HepG2 (cell line): ENCODE results near the gene VAV2. TPM values are rescaled to one million over a fixed set of nuclear protein-coding genes. Genes with fewer than 3 reads are reported as not detected.

Source experiments
- ATAC-seq: fragments of 200-7000 bp; cut with Tn5 transposase; 3 replicates; pipeline ENCODE4 v1.9.1; 2020; ENCODE audit warnings: mild to moderate bottlenecking, moderate library complexity
- BruUV-seq: library from RNA; stranded (reverse); fragments of 400-500 nt; replicated peaks from 2 replicates; lab custom pipeline; 2021; lab: Mats Ljungman, UMichigan
- CTCF ChIA-PET: fragments of 300-600 bp; formaldehyde crosslinking; extraction: SDS; loops from one replicate; lab custom pipeline; 2021; ENCODE audit warnings: low total read pairs, inconsistent platforms, low intra/inter-chr PET ratio; lab: Yijun Ruan, JAX
- POLR2A ChIA-PET: fragments of 350-600 bp; sonication (Branson Sonifier 250); formaldehyde crosslinking; loops from one replicate; lab custom pipeline; 2020; ENCODE audit warnings: antibody characterized with exemption, inconsistent platforms; lab: Yijun Ruan, JAX
- DNase-seq: peaks from one replicate; pipeline ENCODE4 v3.0.0-alpha.2; 2015; ENCODE audit warnings: low spot score
- FAIRE-seq: peaks from 3 replicates; lab custom pipeline; 2011; peaks lifted over from hg19 to GRCh38; lab: Jason Lieb, UNC
- H2AFZ ChIP-seq: one replicate; pipeline ENCODE4 v1.6.1; 2011; ENCODE audit warnings: low read length, inconsistent platforms
- H3K27ac ChIP-seq: fragments of 300-600 bp; 3 replicates; pipeline ENCODE4 v1.8.0; 2011; ENCODE audit warnings: mixed run types, mild to moderate bottlenecking, mixed read lengths, low read length, inconsistent platforms; ENCODE audit not compliant: insufficient read depth; ENCODE audit errors: extremely low read length
- H3K27me3 ChIP-seq, 2 experiments: fragments of 200-600 bp in 1 of 2; 2 replicates in 1 of 2; 3 replicates in 1 of 2; pipeline versions ENCODE4 v1.6.0 to v1.8.0; 2011; ENCODE audit warnings: low read length in 2 of 2, mild to moderate bottlenecking in 2 of 2, moderate library complexity in 2 of 2, inconsistent platforms in 1 of 2; ENCODE audit not compliant: insufficient read depth in 2 of 2, control insufficient read depth in 1 of 2
- H3K36me3 ChIP-seq, 2 experiments: fragments of 200-600 bp in 1 of 2; replicated peaks in 1 of 2; 2 replicates in 1 of 2; 3 replicates in 1 of 2; pipeline versions ENCODE4 v1.5.1 to v1.8.0; 2011; ENCODE audit warnings: low read length in 2 of 2, inconsistent platforms in 1 of 2; ENCODE audit not compliant: insufficient read depth in 2 of 2, control insufficient read depth in 1 of 2
- H3K4me1 ChIP-seq: 2 replicates; pipeline ENCODE4 v1.5.1; 2012; ENCODE audit warnings: low read length, inconsistent platforms; ENCODE audit not compliant: insufficient read depth
- H3K4me2 ChIP-seq: 2 replicates; pipeline ENCODE4 v1.6.0; 2011; ENCODE audit warnings: low read depth, low read length, inconsistent platforms
- H3K4me3 ChIP-seq, 3 experiments: fragments of 200-600 bp in 1 of 3; sonication (generic), shearing (Covaris generic) in 1 of 3; replicated peaks in 1 of 3; 2 replicates each; pipeline ENCODE4 v1.5.1; 2011 to 2016; ENCODE audit warnings: low read length in 3 of 3, inconsistent platforms in 2 of 3, low read depth in 2 of 3, mild to moderate bottlenecking in 2 of 3, control low read depth in 1 of 3, mixed read lengths in 1 of 3; ENCODE audit not compliant: insufficient read depth in 1 of 3
- H3K79me2 ChIP-seq: one replicate; pipeline ENCODE4 v1.6.1; 2011; ENCODE audit warnings: low read length, inconsistent platforms; ENCODE audit not compliant: insufficient read depth
- H3K9ac ChIP-seq: 2 replicates; pipeline ENCODE4 v1.6.0; 2011; ENCODE audit warnings: mild to moderate bottlenecking, low read depth, low read length, inconsistent platforms; ENCODE audit not compliant: insufficient read depth
- H3K9me3 ChIP-seq: 2 replicates; pipeline ENCODE4 v1.5.1; 2012; ENCODE audit warnings: mild to moderate bottlenecking, low read length
- H4K20me1 ChIP-seq: 2 replicates; pipeline ENCODE4 v1.6.0; 2011; ENCODE audit warnings: inconsistent platforms, mild to moderate bottlenecking, low read length, moderate library complexity; ENCODE audit not compliant: insufficient read depth
- GABPB1 ChIP-seq: IDR thresholded peaks from 2 replicates; pipeline ENCODE4 v1.6.1; 2016; ENCODE audit warnings: mild to moderate bottlenecking, missing genetic modification reagents, moderate library complexity, missing compliant biosample characterization
- KDM5A ChIP-seq: fragments of 200-600 bp; sonication (generic); IDR thresholded peaks from 2 replicates; pipeline ENCODE4 v1.7.0; 2018; ENCODE audit warnings: antibody characterized with exemption, mild to moderate bottlenecking, low read length, borderline replicate concordance
- NR2F1 ChIP-seq, 2 experiments: fragments of 450-650 bp in 1 of 2; formaldehyde crosslinking in 1 of 2; IDR thresholded peaks; 2 replicates each; pipeline versions ENCODE4 v1.5.0 to v1.6.1; 2016 to 2020; ENCODE audit warnings: mild to moderate bottlenecking in 1 of 2, missing compliant biosample characterization in 1 of 2, missing genetic modification reagents in 1 of 2, moderate library complexity in 1 of 2
- RAD21 ChIP-seq: fragments of 450-650 bp; formaldehyde crosslinking; IDR thresholded peaks from 2 replicates; pipeline ENCODE4 v1.5.0; 2020; ENCODE audit warnings: mild to moderate bottlenecking
- SMC3 ChIP-seq: IDR thresholded peaks from 2 replicates; pipeline ENCODE4 v1.6.1; 2011; ENCODE audit warnings: low read length, improper control_type of control experiment
- STAG1 ChIP-seq: sonication (generic); formaldehyde crosslinking; IDR thresholded peaks from 2 replicates; pipeline ENCODE4 v1.4.0; 2020; ENCODE audit warnings: missing genetic modification reagents
- TFAP4 ChIP-seq: sonication (generic); IDR thresholded peaks from 2 replicates; pipeline ENCODE4 v1.6.1; 2016; ENCODE audit warnings: low read depth, borderline replicate concordance
- ZNF274 ChIP-seq: sonication (generic); formaldehyde crosslinking; IDR thresholded peaks from 2 replicates; pipeline ENCODE4 v1.5.1; 2020; ENCODE audit warnings: mild to moderate bottlenecking, missing genetic modification reagents
- ZNF335 ChIP-seq: sonication (generic); formaldehyde crosslinking; IDR thresholded peaks from 2 replicates; pipeline ENCODE4 v1.4.0; 2020; ENCODE audit warnings: missing genetic modification reagents
- ZNF574 ChIP-seq: sonication (generic); formaldehyde crosslinking; IDR thresholded peaks from 2 replicates; pipeline ENCODE4 v1.4.0; 2020; ENCODE audit warnings: missing genetic modification reagents
- WGBS: methylation state at CpG from one replicate; pipeline ENCODE4 v1.1.6; 2017; ENCODE audit warnings: low lambda C conversion rate; 5-methylcytosine and 5-hydroxymethylcytosine counted together
- in situ Hi-C: cut with HindIII; loops from 2 replicates; pipeline ENCODE4 v1.10.0; 2017; ENCODE audit warnings: low pct_unique_long_range_greater_than_20kb; ENCODE audit not compliant: extremely low pct_ligation_motif_present
- intact Hi-C: fragments of 100-400 bp; cut with micrococcal nuclease; formaldehyde crosslinking; loops from one replicate; pipeline ENCODE4 v1.10.0; 2022; ENCODE audit not compliant: unreplicated experiment
- polyA plus RNA-seq, 8 experiments: library from polyadenylated mRNA; depleted of rRNA in 3 of 8; stranded (reverse) in 7 of 8; unstranded in 1 of 8; fragments of >200 nt; fragmentation: Illumina TruSeq in 4 of 8; extraction: Trizol in 4 of 8; gene quantifications; 2 replicates each; pipeline versions ENCODE4 v1.2.1 to v1.2.3, GENCODE V29; 2011 to 2016; ENCODE audit warnings: low read depth in 4 of 8, missing spikeins in 1 of 8, mixed read lengths in 1 of 8; ENCODE audit not compliant: insufficient read depth in 1 of 8
- total RNA-seq, 5 experiments: library from RNA; depleted of rRNA; stranded (reverse); fragments of >200 nt; fragmentation: Illumina TruSeq; extraction: Trizol; gene quantifications; 2 replicates each; pipeline ENCODE4 v1.2.3, GENCODE V29; 2016; ENCODE audit warnings: low read depth in 1 of 5
- TF ChIP-seq, protein P1 (sequence below): sonication (generic); formaldehyde crosslinking; IDR thresholded peaks from 2 replicates; pipeline ENCODE4 v1.5.0; 2020; ENCODE audit warnings: mild to moderate bottlenecking, missing genetic modification reagents, moderate library complexity

VAV2 gene
- total and polyA plus RNA-seq, 2 of the 13 experiments (the other 11 are each of a cell fraction or from before 2014, with no cell fraction given), result 22.5 to 22.9 TPM

GRCh38 chr9:133727277-133727875 is 264.7 kb downstream of the VAV2 start (continued):
- TF ChIP-seq GABPB1 (CRISPR knock-in tag), result 0 out of 2 replicates have a peak, but pooled peaks have one; percentile 16
- peak in 1 of 2 experiments; percentile 51; a peak in 1 of 4 replicates for TF ChIP-seq NR2F1 (CRISPR knock-in tag; IDR thresholded peaks at IDR 0.05)
- peak; percentile 33; the same call in 1 of the 2 replicates for TF ChIP-seq TFAP4
- TF ChIP-seq, protein P1, sequence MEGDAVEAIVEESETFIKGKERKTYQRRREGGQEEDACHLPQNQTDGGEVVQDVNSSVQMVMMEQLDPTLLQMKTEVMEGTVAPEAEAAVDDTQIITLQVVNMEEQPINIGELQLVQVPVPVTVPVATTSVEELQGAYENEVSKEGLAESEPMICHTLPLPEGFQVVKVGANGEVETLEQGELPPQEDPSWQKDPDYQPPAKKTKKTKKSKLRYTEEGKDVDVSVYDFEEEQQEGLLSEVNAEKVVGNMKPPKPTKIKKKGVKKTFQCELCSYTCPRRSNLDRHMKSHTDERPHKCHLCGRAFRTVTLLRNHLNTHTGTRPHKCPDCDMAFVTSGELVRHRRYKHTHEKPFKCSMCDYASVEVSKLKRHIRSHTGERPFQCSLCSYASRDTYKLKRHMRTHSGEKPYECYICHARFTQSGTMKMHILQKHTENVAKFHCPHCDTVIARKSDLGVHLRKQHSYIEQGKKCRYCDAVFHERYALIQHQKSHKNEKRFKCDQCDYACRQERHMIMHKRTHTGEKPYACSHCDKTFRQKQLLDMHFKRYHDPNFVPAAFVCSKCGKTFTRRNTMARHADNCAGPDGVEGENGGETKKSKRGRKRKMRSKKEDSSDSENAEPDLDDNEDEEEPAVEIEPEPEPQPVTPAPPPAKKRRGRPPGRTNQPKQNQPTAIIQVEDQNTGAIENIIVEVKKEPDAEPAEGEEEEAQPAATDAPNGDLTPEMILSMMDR, result peak; percentile 79

DNA sequence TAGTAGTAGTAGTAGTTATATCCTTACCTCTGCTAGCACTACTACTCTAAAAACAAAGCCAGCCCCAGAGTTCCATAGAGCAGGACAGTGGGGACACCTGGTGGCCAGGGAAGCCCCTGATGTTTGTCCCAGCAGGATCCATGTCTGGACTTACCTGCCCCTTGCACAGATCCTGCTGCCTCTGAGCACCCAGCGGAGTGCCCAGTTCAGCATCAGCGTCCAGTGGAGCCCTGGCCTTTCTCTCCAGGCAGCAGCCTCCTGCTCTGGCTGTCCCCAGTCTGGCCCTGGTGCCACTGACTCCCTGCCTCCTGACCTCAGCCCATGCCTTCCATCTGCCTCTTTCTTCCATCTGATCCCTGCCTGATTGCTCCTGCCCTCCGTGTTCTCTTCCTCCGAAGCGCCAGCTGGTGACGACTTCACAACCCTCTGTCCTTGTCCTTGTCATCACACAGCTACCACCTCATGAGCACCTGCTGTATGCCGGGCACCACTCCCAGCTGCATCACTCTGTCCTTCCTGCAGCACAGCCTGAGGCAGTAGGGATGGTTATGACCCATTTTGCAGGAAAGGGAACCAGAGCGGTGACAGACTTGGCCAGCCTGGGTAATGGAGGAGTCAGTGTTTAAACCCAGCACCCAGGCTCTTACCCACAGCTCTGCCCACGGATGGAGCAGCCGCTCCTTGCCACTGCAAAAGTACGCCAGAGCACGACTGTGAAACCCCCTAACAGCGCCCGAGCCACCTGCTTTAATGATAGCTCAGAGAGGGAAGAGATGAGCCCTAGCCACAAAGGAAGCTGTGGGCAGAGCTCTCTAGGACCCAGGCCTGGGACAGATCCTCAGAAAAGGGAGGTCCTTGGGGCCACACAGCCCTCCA is 265.5 kb downstream of the VAV2 start:
- 81% methylated on average over 12 of the region's 14 CpGs for WGBS
- ChIA-PET CTCF (interaction anchor here (0.8 to 2.6 kb wide), 5 partner anchors 11 to 268 kb away, joined by 4 to 19 read pairs (median 5); partner anchors contain the start of gene ADAMTSL2), POLR2A (interaction anchor here (1.2 to 3.1 kb wide), 7 partner anchors 11 to 267 kb away, joined by 3 to 22 read pairs (median 5); partner anchors contain the start of gene SARDH)
- Histone ChIP-seq H3K27me3 (no peaks in the 10 kb centered on the region), H3K27ac (no peak overlapping the region), H4K20me1 (no peaks in the 10 kb centered on the region; the same call in 1 of the 2 replicates), H2AFZ (no peak overlapping the region), H3K79me2 (no peaks in the 10 kb centered on the region), H3K4me3 (no peak overlapping the region), H3K9me3 (no peaks in the 10 kb centered on the region), H3K4me2 (no peak overlapping the region), H3K4me1 (peaks cover 13% of the 10 kb centered on the region), H3K36me3 (peaks cover 0 to 3% of the 10 kb centered on the region in 2 experiments; a peak in 1 of 5 replicates), H3K9ac (no peak overlapping the region)
- in situ Hi-C loops (loop anchor here (25.0 kb wide), 1 partner anchor 189 kb away; the partner anchor contains the start of gene ADAMTSL2), intact Hi-C loops (loop anchor here (1.0 to 5.0 kb wide), 2 partner anchors 43 to 139 kb away; no protein-coding TSS in a partner anchor)
- peak; percentile 86 for ATAC-seq
- FAIRE-seq, result peak; percentile 66
- peak; percentile 60 for DNase-seq
- BruUV-seq, result no TSS peak
- TF ChIP-seq ZNF274 (CRISPR knock-in tag) (0 out of 2 replicates have a peak, but pooled peaks have one; percentile 12), ZNF335 (no peak), ZNF574 (CRISPR knock-in tag) (peak; percentile 13; the same call in 1 of the 2 replicates), STAG1 (CRISPR knock-in tag) (peak; percentile 88), KDM5A (no peak), RAD21 (CRISPR knock-in tag) (peak; percentile 77), SMC3 (peak; percentile 87)
- TF ChIP-seq, protein P1, result peak; percentile 83
